T-cell (primary cell): ENCODE measurements around the gene R3HDM2. TPM values are rescaled to one million over a fixed set of nuclear protein-coding genes. Genes with fewer than 3 reads are reported as not detected.

Experiments used
- ATAC-seq, 4 experiments: fragments of 200-7000 bp in 3 of 4; fragments of 150-1000 bp in 1 of 4; cut with Tn5 transposase; replicated peaks in 1 of 4; 1 replicate in 3 of 4; 2 replicates in 1 of 4; pipeline ENCODE4 v1.10.0; 2021; ENCODE audit warnings: moderate library complexity in 3 of 4, mild to moderate bottlenecking in 2 of 4, moderate number of reproducible peaks in 1 of 4
- CTCF ChIA-PET, 2 donors: fragments of 300-600 bp; sonication (Branson Sonifier 250); formaldehyde crosslinking; loops; one replicate each; lab custom pipeline; 2022; ENCODE audit warnings: antibody characterized with exemption in 2 of 2; lab: Charles Lee
- POLR2A ChIA-PET, 2 donors: fragments of 300-600 bp; sonication (Branson Sonifier 250); formaldehyde crosslinking; loops; one replicate each; lab custom pipeline; 2022; ENCODE audit warnings: antibody characterized with exemption in 2 of 2; lab: Charles Lee
- DNase-seq, 35 experiments: peaks; one replicate each; pipeline versions ENCODE4 v3.0.0 to v3.0.0-alpha.2; 2013 to 2023
- H3K27ac ChIP-seq: one replicate; pipeline ENCODE4 v1.5.1; 2013; ENCODE audit warnings: low read length
- H3K27me3 ChIP-seq, 2 experiments: replicated peaks in 1 of 2; 1 replicate in 1 of 2; 2 replicates in 1 of 2; pipeline versions ENCODE4 v1.6.1 to v1.7.0; 2013; ENCODE audit warnings: low read length in 1 of 2, mixed read lengths in 1 of 2; ENCODE audit not compliant: control insufficient read depth in 2 of 2, insufficient read depth in 2 of 2; ENCODE audit errors: extremely low read depth in 1 of 2
- H3K36me3 ChIP-seq, 2 donors: 1 replicate in 1 of 2; 2 replicates in 1 of 2; pipeline versions ENCODE4 v1.6.1 to v1.7.0; 2013; ENCODE audit warnings: low read length in 1 of 2; ENCODE audit not compliant: control insufficient read depth in 2 of 2, insufficient read depth in 1 of 2; ENCODE audit errors: extremely low read depth in 1 of 2
- H3K4me1 ChIP-seq, 2 experiments: 1 replicate in 1 of 2; 2 replicates in 1 of 2; pipeline versions ENCODE4 v1.6.1 to v1.7.0; 2013; ENCODE audit warnings: low read length in 2 of 2, mixed read lengths in 1 of 2; ENCODE audit not compliant: insufficient read depth in 2 of 2, control insufficient read depth in 1 of 2; ENCODE audit errors: extremely low read depth in 1 of 2
- H3K4me3 ChIP-seq, 2 donors: 1 replicate in 1 of 2; 2 replicates in 1 of 2; pipeline versions ENCODE4 v1.5.1 to v1.7.0; 2013; ENCODE audit warnings: mild to moderate bottlenecking in 2 of 2, low read length in 1 of 2, moderate library complexity in 1 of 2; ENCODE audit not compliant: control insufficient read depth in 1 of 2; ENCODE audit errors: extremely low read depth in 1 of 2
- H3K9me3 ChIP-seq: 2 replicates; pipeline ENCODE4 v1.7.0; 2013
- H3K27ac Mint-ChIP-seq, 2 donors: one replicate each; pipeline ENCODE4 v1.8.0; 2020 to 2021; ENCODE audit warnings: mild to moderate bottlenecking in 2 of 2, mixed read lengths in 2 of 2
- H3K27me3 Mint-ChIP-seq, 2 donors: one replicate each; pipeline ENCODE4 v1.8.0; 2021 to 2022; ENCODE audit warnings: mixed read lengths in 2 of 2
- H3K36me3 Mint-ChIP-seq: one replicate; pipeline ENCODE4 v1.8.0; 2021; ENCODE audit warnings: mixed read lengths
- H3K4me1 Mint-ChIP-seq, 3 donors: one replicate each; pipeline ENCODE4 v1.8.0; 2020 to 2022; ENCODE audit warnings: mixed read lengths in 3 of 3, mild to moderate bottlenecking in 1 of 3
- H3K4me3 Mint-ChIP-seq, 3 donors: one replicate each; pipeline ENCODE4 v1.8.0; 2020 to 2022; ENCODE audit warnings: mild to moderate bottlenecking in 3 of 3, mixed read lengths in 3 of 3, moderate library complexity in 3 of 3
- H3K9me3 Mint-ChIP-seq, 3 donors: one replicate each; pipeline ENCODE4 v1.8.0; 2020 to 2022; ENCODE audit warnings: mixed read lengths in 3 of 3
- WGBS: methylation state at CpG from one replicate; pipeline ENCODE4 v1.1.5; 2013; ENCODE audit warnings: missing lambda C conversion rate; ENCODE audit not compliant: insufficient coverage; 5-methylcytosine and 5-hydroxymethylcytosine counted together
- total RNA-seq, 35 experiments: library from RNA in 6 of 35; stranded (reverse) in 6 of 35; fragments of 120-200 nt in 1 of 35; gene quantifications; one replicate each; pipeline versions ENCODE4 v1.2.1 to v1.2.4 and lab custom pipeline; 2013 to 2026

R3HDM2 gene
- total RNA-seq, 5 donors from 2014 or later (not counting 1 experiment from before 2014, with no cell fraction given), result 88.3 to 122 (median 94.7) TPM

GRCh38 chr12:57452937-57453509 is 22.2 kb upstream of the R3HDM2 start:
- DNase-seq (peak in 8 of 35 experiments; percentile 18 to 62 (median 37)), ATAC-seq (peak in 1 of 4 experiments; percentile 39)
- peaks cover 0 to 33% of the 10 kb centered on the region in 2 experiments for H3K27me3 ChIP-seq
- no peaks in the 10 kb centered on the region for H3K9me3 ChIP-seq
- no peak overlapping the region for H3K27ac ChIP-seq
- WGBS, result no CpG with 5 or more reads among the region's 7 CpGs
- ChIA-PET CTCF (interaction anchor here (0.6 to 2.1 kb wide), 6 partner anchors 23 to 1117 kb away, joined by 3 to 5 read pairs (median 4); no protein-coding TSS in a partner anchor), POLR2A (interaction anchor here in 1 of 2 donors (0.6 kb wide), 2 partner anchors 44 to 1079 kb away, joined by 3 to 4 read pairs; no protein-coding TSS in a partner anchor)
- Mint-ChIP-seq H3K27me3 (peaks cover 0 to 1% of the 10 kb centered on the region in 2 donors), H3K4me3 (no peak overlapping the region), H3K9me3 (no peaks in the 10 kb centered on the region), H3K4me1 (peaks cover 7 to 15% (median 8%) of the 10 kb centered on the region in 3 donors), H3K27ac (no peak overlapping the region), H3K36me3 (no peaks in the 10 kb centered on the region)
- H3K4me1 ChIP-seq, result peaks cover 0 to 10% of the 10 kb centered on the region in 2 experiments
- H3K36me3 ChIP-seq, result no peaks in the 10 kb centered on the region
- no peak overlapping the region for H3K4me3 ChIP-seq

GRCh38 chr12:57452181-57452936 is 21.5 kb upstream of the R3HDM2 start:
- Mint-ChIP-seq H3K9me3 (no peaks in the 10 kb centered on the region), H3K27me3 (peaks cover 0 to 1% of the 10 kb centered on the region in 2 donors), H3K4me1 (peaks cover 7 to 15% (median 8%) of the 10 kb centered on the region in 3 donors), H3K27ac (no peak overlapping the region), H3K4me3 (no peak overlapping the region), H3K36me3 (no peaks in the 10 kb centered on the region)
- peaks cover 0 to 10% of the 10 kb centered on the region in 2 experiments for H3K4me1 ChIP-seq
- no peak for DNase-seq
- ChIA-PET POLR2A (interaction anchor here in 1 of 2 donors (0.6 kb wide), 2 partner anchors 43 to 1078 kb away, joined by 3 to 4 read pairs; no protein-coding TSS in a partner anchor), CTCF (interaction anchor here (0.6 to 2.1 kb wide), 8 partner anchors 12 to 1116 kb away, joined by 3 to 10 read pairs (median 4); no protein-coding TSS in a partner anchor)
- peaks cover 0 to 33% of the 10 kb centered on the region in 2 experiments for H3K27me3 ChIP-seq
- no peak overlapping the region for H3K27ac ChIP-seq
- no peak for ATAC-seq
- no peak overlapping the region for H3K4me3 ChIP-seq
- no peaks in the 10 kb centered on the region for H3K36me3 ChIP-seq
- no peaks in the 10 kb centered on the region for H3K9me3 ChIP-seq
- 71% methylated on average over 2 of the region's 9 CpGs for WGBS

- H3K9me3 Mint-ChIP-seq, result no peaks in the 10 kb centered on the region
- peaks cover 7 to 10% (median 8%) of the 10 kb centered on the region in 3 donors for H3K4me1 Mint-ChIP-seq
- ChIA-PET POLR2A (no interaction called here), CTCF (interaction anchor here (0.6 to 2.1 kb wide), 5 partner anchors 8 to 143 kb away, joined by 3 to 10 read pairs (median 5); partner anchors contain the start of gene GLI1 (in 1 of the 2))
- DNase-seq (no peak), ATAC-seq (no peak)
- 85% methylated on average over 4 of the region's 6 CpGs for WGBS
- no peaks in the 10 kb centered on the region for H3K36me3 Mint-ChIP-seq
- H3K4me1 ChIP-seq, result peaks cover 0 to 8% of the 10 kb centered on the region in 2 experiments
- H3K4me3 Mint-ChIP-seq, result no peak overlapping the region
- no peak overlapping the region for H3K27ac ChIP-seq
- H3K27me3 ChIP-seq, result peaks cover 0 to 31% of the 10 kb centered on the region in 2 experiments
- no peak overlapping the region for H3K4me3 ChIP-seq
- peaks cover 0 to 1% of the 10 kb centered on the region in 2 donors for H3K27me3 Mint-ChIP-seq
- H3K9me3 ChIP-seq, result no peaks in the 10 kb centered on the region
- no peak overlapping the region for H3K27ac Mint-ChIP-seq
- H3K36me3 ChIP-seq, result no peaks in the 10 kb centered on the region
These were observed 20.5 kb upstream of the R3HDM2 start for GRCh38 chr12:57451233-57451778.

- Histone ChIP-seq H3K27me3 (peaks cover 0 to 24% of the 10 kb centered on the region in 2 experiments), H3K36me3 (no peaks in the 10 kb centered on the region), H3K4me3 (no peak overlapping the region), H3K4me1 (no peaks in the 10 kb centered on the region), H3K9me3 (no peaks in the 10 kb centered on the region), H3K27ac (no peak overlapping the region)
- no peak for ATAC-seq
- no peaks in the 10 kb centered on the region for H3K9me3 Mint-ChIP-seq
- DNase-seq, result no peak
- H3K4me1 Mint-ChIP-seq, result no peaks in the 10 kb centered on the region
- H3K27me3 Mint-ChIP-seq, result no peaks in the 10 kb centered on the region
- H3K4me3 Mint-ChIP-seq, result no peak overlapping the region
- ChIA-PET POLR2A (no interaction called here), CTCF (interaction anchor here (0.6 to 1.9 kb wide), 3 partner anchors 9 to 483 kb away, joined by 3 to 8 read pairs (median 5); partner anchors contain the start of gene GLI1 (in 1 of the 2))
- H3K36me3 Mint-ChIP-seq, result no peaks in the 10 kb centered on the region
- 97% methylated on average over 2 of the region's 3 CpGs for WGBS
- H3K27ac Mint-ChIP-seq, result no peak overlapping the region
These were observed 19.2 kb upstream of the R3HDM2 start for GRCh38 chr12:57450057-57450456.

GRCh38 chr12:57449375-57449774 is 18.5 kb upstream of the R3HDM2 start:
- no peak overlapping the region for H3K27ac Mint-ChIP-seq
- DNase-seq (no peak), ATAC-seq (no peak)
- H3K9me3 Mint-ChIP-seq, result no peaks in the 10 kb centered on the region
- POLR2A ChIA-PET, result interaction anchor here in 1 of 2 donors (0.6 kb wide), 1 partner anchor 22 kb away, joined by 3 read pairs; no protein-coding TSS in a partner anchor
- no peaks in the 10 kb centered on the region for H3K27me3 Mint-ChIP-seq
- Histone ChIP-seq H3K4me1 (no peaks in the 10 kb centered on the region), H3K36me3 (no peaks in the 10 kb centered on the region), H3K9me3 (no peaks in the 10 kb centered on the region), H3K27me3 (peaks cover 0 to 18% of the 10 kb centered on the region in 2 experiments), H3K27ac (no peak overlapping the region), H3K4me3 (no peak overlapping the region)
- H3K4me3 Mint-ChIP-seq, result no peak overlapping the region
- no peaks in the 10 kb centered on the region for H3K36me3 Mint-ChIP-seq
- CTCF ChIA-PET, result interaction anchor here in 1 of 2 donors (1.9 kb wide), 1 partner anchor 10 kb away, joined by 8 read pairs; the partner anchor contains the start of gene GLI1
- WGBS, result 97% methylated on average over 7 of the region's 7 CpGs
- no peaks in the 10 kb centered on the region for H3K4me1 Mint-ChIP-seq

- H3K4me1 Mint-ChIP-seq, result no peaks in the 10 kb centered on the region
- no peaks in the 10 kb centered on the region for H3K36me3 Mint-ChIP-seq
- CTCF ChIA-PET, result interaction anchor here in 1 of 2 donors (0.6 kb wide), 1 partner anchor 27 kb away, joined by 8 read pairs; no protein-coding TSS in a partner anchor
- POLR2A ChIA-PET, result interaction anchor here in 1 of 2 donors (0.7 kb wide), 1 partner anchor 8 kb away, joined by 7 read pairs; no protein-coding TSS in a partner anchor
- H3K4me3 Mint-ChIP-seq, result no peak overlapping the region
- H3K27me3 Mint-ChIP-seq, result no peaks in the 10 kb centered on the region
- no peaks in the 10 kb centered on the region for H3K9me3 ChIP-seq
- no peaks in the 10 kb centered on the region for H3K9me3 Mint-ChIP-seq
- H3K4me3 ChIP-seq, result no peak overlapping the region
- no peak overlapping the region for H3K27ac Mint-ChIP-seq
- no CpG with 5 or more reads among the region's 2 CpGs for WGBS
- ATAC-seq (no peak), DNase-seq (no peak)
- H3K4me1 ChIP-seq, result no peaks in the 10 kb centered on the region
- H3K27ac ChIP-seq, result no peak overlapping the region
- H3K36me3 ChIP-seq, result no peaks in the 10 kb centered on the region
- H3K27me3 ChIP-seq, result peaks cover 0 to 18% of the 10 kb centered on the region in 2 experiments
These were observed 17.8 kb upstream of the R3HDM2 start for GRCh38 chr12:57448669-57449068.
